ENCODE data around the gene GLCCI1. TPM values are rescaled to one million over a fixed set of nuclear protein-coding genes. Genes with fewer than 3 reads are reported as not detected.

GLCCI1 gene
- total and polyA plus RNA-seq, 2 donors (not counting 3 experiments of a cell fraction or from before 2014, with no cell fraction given): 2.3 to 5.6 TPM

GRCh38 chr7:8084836-8085235 lies 116.2 kb downstream of the GLCCI1 start:
- intact Hi-C loops (cut with micrococcal nuclease): no loop called here
- POLR2A ChIA-PET: no interaction called here

More at GRCh38 chr7:8084836-8085235, 116.2 kb downstream of the GLCCI1 start:
- no peak for DNase-seq (ENCODE audit: low read depth, low spot score)
- Histone ChIP-seq H3K9me3 (replicated peaks; ENCODE audit: control insufficient read depth, insufficient read depth, low read length) (no peaks in the 10 kb centered on the region), H3K9ac (replicated peaks; ENCODE audit: extremely low read depth, insufficient read depth, low read length) (no peak overlapping the region), H3K36me3 (ENCODE audit: control insufficient read depth in 2 of 2, extremely low read depth in 1 of 2, insufficient read depth in 2 of 2, low read length in 2 of 2) (no peaks in the 10 kb centered on the region), H3K79me2 (ENCODE audit: control insufficient read depth, insufficient read depth, low read length) (no peaks in the 10 kb centered on the region), H3K4me1 (ENCODE audit: control insufficient read depth, extremely low read depth, insufficient read depth, low read length) (no peaks in the 10 kb centered on the region), H3K4me3 (replicated peaks in 1 of 3; ENCODE audit: insufficient read depth in 1 of 3, low read depth in 1 of 3, low read length in 3 of 3) (no peak overlapping the region), H3K27me3 (ENCODE audit: control insufficient read depth in 2 of 2, insufficient read depth in 2 of 2, low read length in 2 of 2) (no peaks in the 10 kb centered on the region), H4K20me1 (replicated peaks; ENCODE audit: control insufficient read depth, extremely low read depth, insufficient read depth, low read length) (no peaks in the 10 kb centered on the region), H2AFZ (ENCODE audit: low read depth, low read length) (no peak overlapping the region), H3K27ac (ENCODE audit: insufficient read depth, low read depth, low read length) (no peak overlapping the region), H3K4me2 (ENCODE audit: insufficient read depth, low read length) (no peak overlapping the region), H3K9me1 (replicated peaks; ENCODE audit: control insufficient read depth, extremely low read depth, insufficient read depth, low read length) (no peaks in the 10 kb centered on the region)
- TF ChIP-seq JUN (IDR thresholded peaks at IDR 0.05; ENCODE audit: borderline replicate concordance, insufficient read depth, insufficient read length, low read depth): no peak
- TF ChIP-seq, protein P1, sequence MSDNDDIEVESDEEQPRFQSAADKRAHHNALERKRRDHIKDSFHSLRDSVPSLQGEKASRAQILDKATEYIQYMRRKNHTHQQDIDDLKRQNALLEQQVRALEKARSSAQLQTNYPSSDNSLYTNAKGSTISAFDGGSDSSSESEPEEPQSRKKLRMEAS (IDR thresholded peaks at IDR 0.05; ENCODE audit: insufficient read depth, insufficient read length): no peak
- TF ChIP-seq EZH2 (IDR thresholded peaks at IDR 0.05; ENCODE audit: borderline replicate concordance, low read depth, low read length, severe bottlenecking): no peak
- TF ChIP-seq CTCF (IDR thresholded peaks at IDR 0.05; ENCODE audit: extremely low read depth in 1 of 2, insufficient read depth in 1 of 2, low read depth in 1 of 2, low read length in 2 of 2): no peak
- no peak for TF ChIP-seq POLR2AphosphoS5 (IDR thresholded peaks at IDR 0.05; ENCODE audit: insufficient read depth, low read depth, low read length)
- no peak for TF ChIP-seq FOS (IDR thresholded peaks at IDR 0.05; ENCODE audit: borderline replicate concordance, insufficient read depth, low read length)
- TF ChIP-seq GATA2 (IDR thresholded peaks at IDR 0.05; ENCODE audit: insufficient read depth, insufficient read length, low read depth, low read length): no peak
- no peak for TF ChIP-seq POLR2A (IDR thresholded peaks at IDR 0.05; ENCODE audit: low read depth, low read length)
- no peak for TF ChIP-seq MYC (IDR thresholded peaks at IDR 0.05; ENCODE audit: low read depth, low read length)
- no TSS peak for BruUV-seq (replicated peaks)
- CTCF ChIA-PET: interaction anchor here (0.9 to 1.3 kb wide), 3 partner anchors 14 to 404 kb away, joined by 3 read pairs; no protein-coding TSS in a partner anchor
- dilution Hi-C loops (cut with MboI; ENCODE audit: extremely low pct_ligation_motif_present, low sequenced_read_pairs): no loop called here
- FAIRE-seq: no peak
